ENCODE measurements around the gene CENPS.
"Not testable (repeated sequence)": the region's sequence is repeated elsewhere in the genome, so short reads cannot be mapped to it uniquely, and the experiment has no call there.

CENPS gene

DNA sequence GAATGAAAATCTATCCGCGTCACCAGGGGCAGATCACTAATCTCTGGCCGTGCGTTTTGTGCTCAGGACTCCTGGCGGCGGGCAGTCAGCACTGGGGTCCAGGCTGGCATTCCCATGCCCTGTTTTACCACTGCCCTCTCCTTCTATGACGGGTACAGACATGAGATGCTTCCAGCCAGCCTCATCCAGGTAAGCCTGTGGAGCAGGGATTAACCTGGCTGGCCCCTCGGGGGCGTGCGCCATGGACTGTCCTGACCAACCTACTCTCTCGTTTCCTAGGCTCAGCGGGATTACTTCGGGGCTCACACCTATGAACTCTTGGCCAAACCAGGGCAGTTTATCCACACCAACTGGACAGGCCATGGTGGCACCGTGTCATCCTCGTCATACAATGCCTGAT, 10.9 kb upstream of the CENPS start:
- DNase-seq (ENCODE audit: low spot score), result no peak

- DNase-seq (ENCODE audit: low spot score), result no peak
Measured at GRCh38 chr1:10421637-10422036, 8.6 kb upstream of the CENPS start.

DNA sequence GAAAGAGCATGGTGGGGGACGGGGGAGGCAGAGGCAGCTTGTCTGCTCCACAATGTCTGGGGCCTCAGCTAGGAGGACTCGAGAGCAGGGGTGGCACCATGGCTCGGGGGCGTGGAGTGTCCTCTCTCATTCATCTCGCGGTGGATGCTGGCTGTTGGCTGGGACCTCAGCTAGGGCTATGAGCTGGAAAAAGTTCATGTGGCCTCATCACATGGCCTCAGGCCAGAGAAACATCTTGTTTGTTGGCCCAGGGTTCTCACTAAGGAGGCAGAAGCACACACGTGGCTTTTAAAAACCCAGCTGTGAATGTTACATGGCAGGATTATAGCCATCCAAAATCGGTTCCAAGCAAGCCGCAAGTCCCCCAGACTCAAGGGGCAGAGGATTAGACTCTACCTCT, 6.2 kb upstream of the CENPS start:
- no peak for DNase-seq (ENCODE audit: low spot score)

DNA sequence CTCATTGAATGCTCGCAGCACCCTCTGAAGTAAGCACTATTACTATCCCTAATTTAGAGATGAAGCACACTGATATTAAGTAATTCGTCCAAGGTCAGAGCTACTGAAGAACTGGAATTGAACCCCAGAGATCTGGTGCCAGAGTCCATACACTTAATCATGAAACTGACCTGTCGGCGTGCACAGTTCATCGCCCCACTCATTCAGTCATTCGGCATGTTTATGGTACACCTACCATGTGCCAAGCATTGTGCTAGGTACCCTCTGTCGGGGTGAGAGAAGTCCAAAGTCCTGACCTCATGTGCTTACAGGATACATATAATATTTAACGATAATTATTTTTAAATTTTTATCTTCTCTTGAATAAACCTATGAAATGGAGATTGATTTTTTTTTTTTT, 5.6 kb upstream of the CENPS start:
- no peak for DNase-seq (ENCODE audit: low spot score)

- DNase-seq (ENCODE audit: low spot score), result not testable (repeated sequence)
Measured at GRCh38 chr1:10425826-10426534, 4.3 kb upstream of the CENPS start.

GRCh38 chr1:10426535-10426848, 3.7 kb upstream of the CENPS start:
- not testable (repeated sequence) for DNase-seq (ENCODE audit: low spot score)

DNA sequence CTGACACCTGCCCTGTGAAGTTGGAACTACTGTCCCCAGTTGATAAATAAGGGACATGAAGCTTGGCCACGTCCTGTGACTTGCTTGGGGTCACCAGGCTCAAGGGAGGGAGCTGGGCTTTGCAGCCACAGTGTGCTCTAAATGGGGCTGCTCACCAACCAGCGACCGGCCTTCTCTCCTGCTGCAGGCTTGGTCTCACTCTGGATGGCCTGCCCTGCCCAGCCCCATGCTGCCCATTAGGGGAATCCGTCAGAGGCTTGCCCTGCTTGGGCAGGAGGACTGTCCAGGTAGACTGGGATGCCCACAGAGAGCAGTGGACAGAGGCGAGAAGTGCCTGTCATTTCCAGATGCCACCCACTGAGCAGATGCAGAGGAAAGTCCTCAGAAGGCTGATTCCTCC, 1.2 kb upstream of the CENPS start:
- no peak for DNase-seq (ENCODE audit: low spot score)

DNA sequence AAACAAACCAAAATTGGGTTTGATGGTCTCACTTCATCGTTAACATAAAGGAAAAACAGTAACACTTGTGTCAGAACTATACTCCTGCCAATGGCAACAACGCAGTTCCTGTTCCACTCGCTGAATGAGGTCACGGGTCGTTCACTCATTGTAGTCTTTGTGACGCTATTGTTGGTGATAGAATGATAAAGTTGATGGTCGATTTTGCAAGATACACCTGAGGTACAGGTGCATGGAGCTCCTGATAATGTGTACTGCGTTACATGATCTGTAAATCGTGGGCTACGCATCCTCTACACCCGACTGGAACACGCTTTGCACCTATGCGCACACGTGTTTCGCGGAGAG, 391 bp upstream of the CENPS start:
- no peak for DNase-seq (ENCODE audit: low spot score)

- DNase-seq (ENCODE audit: low spot score), result peak; percentile 64
Measured at GRCh38 chr1:10431070-10431730, 967 bp downstream of the CENPS start.

- no peak for DNase-seq (ENCODE audit: low spot score)
Measured at GRCh38 chr1:10432910-10433700, 2.9 kb downstream of the CENPS start.

- DNase-seq (ENCODE audit: low spot score), result no peak
Measured at GRCh38 chr1:10433790-10434189, 3.6 kb downstream of the CENPS start.

GRCh38 chr1:10434590-10434989, 4.4 kb downstream of the CENPS start:
- no peak for DNase-seq (ENCODE audit: low spot score)

GRCh38 chr1:10437052-10437451, 6.8 kb downstream of the CENPS start:
- no peak for DNase-seq (ENCODE audit: low spot score)

GRCh38 chr1:10438677-10439163, 8.5 kb downstream of the CENPS start:
- DNase-seq (ENCODE audit: low spot score), result no peak

DNA sequence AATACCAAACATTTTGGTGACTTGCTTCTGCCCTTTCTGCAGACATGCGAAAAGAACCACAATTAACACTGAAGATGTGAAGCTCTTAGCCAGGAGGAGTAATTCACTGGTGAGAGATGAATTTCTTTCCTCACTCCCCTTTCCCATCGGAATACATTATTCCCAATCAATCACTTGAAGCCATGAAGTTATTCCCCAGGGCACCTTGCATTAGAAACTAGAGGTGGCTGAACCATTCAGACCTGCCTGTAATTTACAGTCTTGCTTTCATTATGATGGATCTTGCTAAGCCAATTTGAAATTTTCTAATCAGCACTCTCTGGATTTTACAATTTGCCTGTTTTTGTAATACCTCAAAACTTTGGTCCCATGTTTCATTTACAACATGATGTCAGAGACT, 10.1 kb downstream of the CENPS start:
- no peak for DNase-seq (ENCODE audit: low spot score)

DNA sequence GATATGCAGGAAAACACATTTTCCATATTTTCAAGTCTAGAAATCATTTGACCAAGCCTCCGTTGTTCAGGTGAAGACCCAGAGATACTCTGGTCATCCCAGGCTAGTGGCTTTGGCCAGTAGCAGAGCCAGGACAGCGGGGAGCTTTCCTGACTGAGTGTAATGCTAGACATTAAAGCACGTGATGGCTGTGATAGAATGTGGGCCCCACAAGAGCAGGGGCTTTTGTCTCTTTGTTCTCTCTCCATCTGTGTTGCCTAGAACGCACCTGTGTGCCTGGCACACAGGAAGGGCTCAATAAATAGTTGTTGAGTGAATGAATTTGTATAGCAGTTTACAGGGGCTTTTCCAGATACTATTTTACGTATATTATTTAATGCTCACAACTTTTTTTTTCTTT, 10.6 kb downstream of the CENPS start:
- DNase-seq (ENCODE audit: low spot score), result no peak

- DNase-seq (ENCODE audit: low spot score), result no peak
Measured at GRCh38 chr1:10444248-10444647, 14.0 kb downstream of the CENPS start.

- DNase-seq (ENCODE audit: low spot score), result peak; percentile 73
Measured at GRCh38 chr1:10444795-10445397, 14.7 kb downstream of the CENPS start.

- no peak for DNase-seq (ENCODE audit: low spot score)
Measured at GRCh38 chr1:10446790-10447422, 16.7 kb downstream of the CENPS start.

- DNase-seq (ENCODE audit: low spot score), result no peak
Measured at GRCh38 chr1:10449751-10450150, 19.5 kb downstream of the CENPS start, which contains the start of gene CORT. Gene CORT, plus strand, starts transcription at chr1:10450031. Its CDS starts 193 bp downstream, at chr1:10450224.

GRCh38 chr1:10450156-10450814, 20.1 kb downstream of the CENPS start:
- DNase-seq (ENCODE audit: low spot score), result no peak

GRCh38 chr1:10450836-10451235, 20.6 kb downstream of the CENPS start:
- DNase-seq (ENCODE audit: low spot score), result no peak

Data from RKO (cell line).